ENCODE data around the gene TXLNB.
"Not testable (repeated sequence)": the region's sequence is repeated elsewhere in the genome, so short reads cannot be mapped to it uniquely, and the experiment has no call there.

DNA sequence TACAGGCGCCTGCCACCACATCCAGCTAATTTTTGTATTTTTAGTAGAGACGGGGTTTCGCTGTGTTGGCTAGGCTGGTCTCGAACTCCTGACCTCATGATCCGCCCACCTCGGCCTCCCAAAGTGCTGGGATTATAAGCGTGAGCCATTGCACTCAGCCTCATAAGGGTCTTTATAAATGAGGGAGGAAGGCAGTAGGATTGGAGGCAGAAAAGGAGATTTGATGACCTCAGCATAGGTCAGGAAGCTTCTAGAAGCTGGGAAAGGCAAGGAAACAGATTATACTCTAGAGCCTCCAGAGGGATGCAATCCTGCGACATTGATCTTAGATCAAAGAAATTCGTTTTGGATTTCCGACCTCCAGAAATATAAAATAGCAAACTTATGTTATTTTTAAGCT is 1.4 kb upstream of the TXLNB start:
- TF ChIP-seq EZH2 (IDR thresholded peaks at IDR 0.05; ENCODE audit: borderline replicate concordance, insufficient read depth, low read depth, low read length, poor library complexity, severe bottlenecking): not testable (repeated sequence)
- TF ChIP-seq, protein P1, sequence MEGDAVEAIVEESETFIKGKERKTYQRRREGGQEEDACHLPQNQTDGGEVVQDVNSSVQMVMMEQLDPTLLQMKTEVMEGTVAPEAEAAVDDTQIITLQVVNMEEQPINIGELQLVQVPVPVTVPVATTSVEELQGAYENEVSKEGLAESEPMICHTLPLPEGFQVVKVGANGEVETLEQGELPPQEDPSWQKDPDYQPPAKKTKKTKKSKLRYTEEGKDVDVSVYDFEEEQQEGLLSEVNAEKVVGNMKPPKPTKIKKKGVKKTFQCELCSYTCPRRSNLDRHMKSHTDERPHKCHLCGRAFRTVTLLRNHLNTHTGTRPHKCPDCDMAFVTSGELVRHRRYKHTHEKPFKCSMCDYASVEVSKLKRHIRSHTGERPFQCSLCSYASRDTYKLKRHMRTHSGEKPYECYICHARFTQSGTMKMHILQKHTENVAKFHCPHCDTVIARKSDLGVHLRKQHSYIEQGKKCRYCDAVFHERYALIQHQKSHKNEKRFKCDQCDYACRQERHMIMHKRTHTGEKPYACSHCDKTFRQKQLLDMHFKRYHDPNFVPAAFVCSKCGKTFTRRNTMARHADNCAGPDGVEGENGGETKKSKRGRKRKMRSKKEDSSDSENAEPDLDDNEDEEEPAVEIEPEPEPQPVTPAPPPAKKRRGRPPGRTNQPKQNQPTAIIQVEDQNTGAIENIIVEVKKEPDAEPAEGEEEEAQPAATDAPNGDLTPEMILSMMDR (IDR thresholded peaks at IDR 0.05): not testable (repeated sequence)

Data from B cell (primary cell).